GM19455 (cell line): ENCODE data around the gene EPHA5.

Source experiments
- ATAC-seq: cut with Tn5 transposase; IDR thresholded peaks from one replicate; pipeline ENCODE4 v1.9.1; 2021; ENCODE audit not compliant: unreplicated experiment

EPHA5 gene

GRCh38 chr4:65670331-65671031, at the start of gene EPHA5:
Gene EPHA5, minus strand, starts transcription at chr4:65670489. Its CDS starts 747 bp downstream, at chr4:65669742.
- ATAC-seq, result no peak

GRCh38 chr4:65719635-65720034, 49.3 kb upstream of the EPHA5 start:
- ATAC-seq, result no peak

- no peak for ATAC-seq
Observed at GRCh38 chr4:65698631-65699030, 28.3 kb upstream of the EPHA5 start.

GRCh38 chr4:65696436-65696835, 26.1 kb upstream of the EPHA5 start:
- no peak for ATAC-seq

GRCh38 chr4:65671372-65671771, 1.1 kb upstream of the EPHA5 start:
- no peak for ATAC-seq

GRCh38 chr4:65670020-65670330, 314 bp downstream of the EPHA5 start:
- ATAC-seq, result no peak

- no peak for ATAC-seq
Observed at GRCh38 chr4:65669111-65670019, 924 bp downstream of the EPHA5 start.

GRCh38 chr4:65668201-65669089, 1.8 kb downstream of the EPHA5 start:
- no peak for ATAC-seq

GRCh38 chr4:65667506-65668041, 2.7 kb downstream of the EPHA5 start:
- ATAC-seq, result no peak

- no peak for ATAC-seq
Observed at GRCh38 chr4:65665771-65666523, 4.3 kb downstream of the EPHA5 start.

- no peak for ATAC-seq
Observed at GRCh38 chr4:65661471-65661870, 8.8 kb downstream of the EPHA5 start.

GRCh38 chr4:65658117-65658516, 12.2 kb downstream of the EPHA5 start:
- ATAC-seq, result no peak

- no peak for ATAC-seq
Observed at GRCh38 chr4:65656008-65656407, 14.3 kb downstream of the EPHA5 start.

GRCh38 chr4:65654976-65655375, 15.3 kb downstream of the EPHA5 start:
- no peak for ATAC-seq

GRCh38 chr4:65653740-65654361, 16.4 kb downstream of the EPHA5 start:
- ATAC-seq, result no peak

GRCh38 chr4:65651751-65652150, 18.5 kb downstream of the EPHA5 start:
- ATAC-seq, result no peak

- no peak for ATAC-seq
Observed at GRCh38 chr4:65651031-65651430, 19.3 kb downstream of the EPHA5 start.

GRCh38 chr4:65646136-65646535, 24.2 kb downstream of the EPHA5 start:
- no peak for ATAC-seq

GRCh38 chr4:65645185-65645584, 25.1 kb downstream of the EPHA5 start:
- no peak for ATAC-seq
